ENCODE measurements around the gene ABCB6.

DNA sequence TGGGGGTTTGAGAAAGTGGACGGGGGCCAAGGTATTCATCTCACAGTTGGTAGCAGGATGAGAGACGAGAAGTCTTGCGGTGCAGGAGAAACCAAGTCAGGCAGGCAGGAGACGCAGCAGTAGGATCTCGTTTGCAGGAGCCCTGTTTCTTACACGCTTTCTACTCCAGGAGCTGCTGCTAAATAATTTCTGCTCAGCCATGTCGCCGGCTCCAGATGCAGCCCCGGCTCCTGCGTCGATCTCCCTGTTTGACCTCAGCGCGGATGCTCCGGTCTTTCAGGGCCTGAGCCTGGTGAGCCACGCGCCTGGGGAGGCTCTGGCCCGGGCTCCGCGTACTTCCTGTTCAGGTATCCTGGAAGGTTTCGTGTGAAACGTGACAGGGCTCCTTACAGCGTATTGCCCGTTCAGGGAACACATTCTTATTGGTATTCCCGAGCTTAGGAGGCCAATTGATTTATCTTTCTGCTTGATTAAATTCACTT lies 11.3 kb upstream of the ABCB6 start:
- TF ChIP-seq, protein P1, sequence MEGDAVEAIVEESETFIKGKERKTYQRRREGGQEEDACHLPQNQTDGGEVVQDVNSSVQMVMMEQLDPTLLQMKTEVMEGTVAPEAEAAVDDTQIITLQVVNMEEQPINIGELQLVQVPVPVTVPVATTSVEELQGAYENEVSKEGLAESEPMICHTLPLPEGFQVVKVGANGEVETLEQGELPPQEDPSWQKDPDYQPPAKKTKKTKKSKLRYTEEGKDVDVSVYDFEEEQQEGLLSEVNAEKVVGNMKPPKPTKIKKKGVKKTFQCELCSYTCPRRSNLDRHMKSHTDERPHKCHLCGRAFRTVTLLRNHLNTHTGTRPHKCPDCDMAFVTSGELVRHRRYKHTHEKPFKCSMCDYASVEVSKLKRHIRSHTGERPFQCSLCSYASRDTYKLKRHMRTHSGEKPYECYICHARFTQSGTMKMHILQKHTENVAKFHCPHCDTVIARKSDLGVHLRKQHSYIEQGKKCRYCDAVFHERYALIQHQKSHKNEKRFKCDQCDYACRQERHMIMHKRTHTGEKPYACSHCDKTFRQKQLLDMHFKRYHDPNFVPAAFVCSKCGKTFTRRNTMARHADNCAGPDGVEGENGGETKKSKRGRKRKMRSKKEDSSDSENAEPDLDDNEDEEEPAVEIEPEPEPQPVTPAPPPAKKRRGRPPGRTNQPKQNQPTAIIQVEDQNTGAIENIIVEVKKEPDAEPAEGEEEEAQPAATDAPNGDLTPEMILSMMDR (conservative IDR thresholded peaks at IDR 0.05; ENCODE audit: low read length), result no peak
- no peak for TF ChIP-seq EZH2phosphoT487 (IDR thresholded peaks at IDR 0.05; ENCODE audit: borderline replicate concordance, low read depth, low read length)

All from OCI-LY7 (cell line).